Measurements from ENCODE around the gene TPBGL.

GRCh38 chr11:75212411-75212810 lies 28.2 kb upstream of the TPBGL start:
- TF ChIP-seq CTCF (IDR thresholded peaks at IDR 0.05) (no peak), POLR2A (IDR thresholded peaks at IDR 0.05) (no peak), POLR2AphosphoS5 (IDR thresholded peaks at IDR 0.05) (no peak)
